Ishikawa (cell line): ENCODE results near the gene GGACT.

ENCODE experiments used
- CEBPB ChIP-seq: IDR thresholded peaks from 2 replicates; pipeline ENCODE4 v1.6.1; 2012
- FOXM1 ChIP-seq: IDR thresholded peaks from 2 replicates; pipeline ENCODE4 v1.6.1; 2012; ENCODE audit warnings: low read depth, borderline replicate concordance
- MAX ChIP-seq: IDR thresholded peaks from 2 replicates; pipeline ENCODE4 v1.6.1; 2012
- REST ChIP-seq: IDR thresholded peaks from 2 replicates; pipeline ENCODE4 v1.6.1; 2012; ENCODE audit warnings: low read depth, mild to moderate bottlenecking
- TCF12 ChIP-seq: IDR thresholded peaks from 2 replicates; pipeline ENCODE4 v1.6.1; 2012; ENCODE audit warnings: low read depth
- USF1 ChIP-seq: IDR thresholded peaks from 2 replicates; pipeline ENCODE4 v1.6.1; 2012
- YY1 ChIP-seq: IDR thresholded peaks from 2 replicates; pipeline ENCODE4 v1.6.1; 2012; ENCODE audit warnings: low read depth

- TF ChIP-seq YY1 (no peak), MAX (no peak), CEBPB (no peak), USF1 (no peak), TCF12 (no peak), FOXM1 (no peak), REST (no peak)
Observed at GRCh38 chr13:100540621-100541020, 48.0 kb downstream of the GGACT start.
